ENCODE measurements around the gene WNT5A. TPM values are rescaled to one million over a fixed set of nuclear protein-coding genes. Genes with fewer than 3 reads are reported as not detected.

Gene WNT5A
- polyA plus RNA-seq, 1 donor from 2014 or later: 0.59 TPM

DNA sequence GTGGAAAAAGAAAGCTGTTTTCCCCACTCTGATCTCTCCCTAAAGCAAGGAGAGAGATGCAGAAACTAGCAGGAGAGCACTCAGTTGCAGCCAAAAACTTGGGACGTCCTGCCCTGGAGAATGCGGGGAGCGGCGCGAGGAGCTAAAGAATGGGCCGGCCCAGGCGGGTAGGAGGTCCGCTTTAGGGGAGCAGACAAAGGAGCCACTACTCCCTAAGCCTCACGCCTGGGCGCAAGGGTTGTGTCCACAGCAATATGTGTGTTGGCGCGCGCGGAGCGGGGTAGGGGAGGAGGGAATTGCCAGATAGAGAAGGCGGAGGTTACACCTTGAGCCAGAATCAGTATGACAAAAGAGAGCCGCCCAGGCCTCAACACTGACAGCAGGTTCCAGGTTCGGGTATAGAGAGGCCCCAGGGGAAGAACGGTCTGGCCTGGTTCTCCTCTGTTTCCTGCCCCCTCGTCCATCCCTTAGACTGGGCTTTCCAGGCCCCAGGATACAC is 2.9 kb downstream of the WNT5A start:
- Histone ChIP-seq H3K9ac (ENCODE audit: low read length) (no peak overlapping the region), H3K4me2 (ENCODE audit: low read length) (no peak overlapping the region), H2AFZ (ENCODE audit: low read depth, low read length) (no peak overlapping the region), H3K27ac (ENCODE audit: low read length) (no peak overlapping the region), H4K20me1 (ENCODE audit: insufficient read depth) (no peaks in the 10 kb centered on the region), H3K79me2 (replicated peaks; ENCODE audit: insufficient read depth, low read length) (no peaks in the 10 kb centered on the region), H3K27me3 (ENCODE audit: insufficient read depth, low read depth, low read length) (peaks cover 99% of the 10 kb centered on the region), H3F3A (ENCODE audit: insufficient read depth, low read length, poor library complexity, severe bottlenecking) (peaks cover 4% of the 10 kb centered on the region), H3K9me3 (ENCODE audit: low read length) (no peaks in the 10 kb centered on the region), H3K36me3 (ENCODE audit: insufficient read depth, low read length) (no peaks in the 10 kb centered on the region), H3K9me2 (ENCODE audit: insufficient read depth, low read length) (no peaks in the 10 kb centered on the region), H3K4me3 (ENCODE audit: low read length) (no peak overlapping the region)
- TF ChIP-seq RAD21 (conservative IDR thresholded peaks at IDR 0.05): no peak
- TF ChIP-seq TAF1 (IDR thresholded peaks at IDR 0.05; ENCODE audit: low read depth): no peak
- no peak for TF ChIP-seq MXI1 (conservative IDR thresholded peaks at IDR 0.05; ENCODE audit: poor library complexity, severe bottlenecking)
- TF ChIP-seq REST (IDR thresholded peaks at IDR 0.05; ENCODE audit: borderline replicate concordance): no peak
- no peak for TF ChIP-seq POLR2AphosphoS5 (IDR thresholded peaks at IDR 0.05)
- no peak for TF ChIP-seq CTCF (IDR thresholded peaks at IDR 0.05; ENCODE audit: poor library complexity, severe bottlenecking)
- TF ChIP-seq EP300 (conservative IDR thresholded peaks at IDR 0.05; ENCODE audit: poor library complexity, severe bottlenecking): no peak

- no peaks in the 10 kb centered on the region for H3K79me2 ChIP-seq (replicated peaks; ENCODE audit: insufficient read depth, low read length)
- H3F3A ChIP-seq (ENCODE audit: insufficient read depth, low read length, poor library complexity, severe bottlenecking): peaks cover 4% of the 10 kb centered on the region
- no peaks in the 10 kb centered on the region for H3K9me3 ChIP-seq (ENCODE audit: low read length)
- H3K4me2 ChIP-seq (ENCODE audit: low read length): no peak overlapping the region
- no peak overlapping the region for H3K4me3 ChIP-seq (ENCODE audit: low read length)
- no peaks in the 10 kb centered on the region for H3K36me3 ChIP-seq (ENCODE audit: insufficient read depth, low read length)
- H3K27ac ChIP-seq (ENCODE audit: low read length): no peak overlapping the region
- H3K9ac ChIP-seq (ENCODE audit: low read length): no peak overlapping the region
- TF ChIP-seq SMC3 (conservative IDR thresholded peaks at IDR 0.05; ENCODE audit: poor library complexity) (no peak), REST (IDR thresholded peaks at IDR 0.05; ENCODE audit: borderline replicate concordance) (no peak), POLR2AphosphoS5 (IDR thresholded peaks at IDR 0.05) (no peak), RAD21 (conservative IDR thresholded peaks at IDR 0.05) (no peak), TAF1 (IDR thresholded peaks at IDR 0.05; ENCODE audit: low read depth) (no peak), EP300 (conservative IDR thresholded peaks at IDR 0.05; ENCODE audit: poor library complexity, severe bottlenecking) (no peak), EZH2 (IDR thresholded peaks at IDR 0.05; ENCODE audit: borderline replicate concordance, insufficient read depth, low read length, poor library complexity, severe bottlenecking) (no peak), MXI1 (conservative IDR thresholded peaks at IDR 0.05; ENCODE audit: poor library complexity, severe bottlenecking) (no peak), CTCF (IDR thresholded peaks at IDR 0.05; ENCODE audit: poor library complexity, severe bottlenecking) (no peak)
- H2AFZ ChIP-seq (ENCODE audit: low read depth, low read length): no peak overlapping the region
- no peaks in the 10 kb centered on the region for H3K9me2 ChIP-seq (ENCODE audit: insufficient read depth, low read length)
- peaks cover 99% of the 10 kb centered on the region for H3K27me3 ChIP-seq (ENCODE audit: insufficient read depth, low read depth, low read length)
- no peaks in the 10 kb centered on the region for H4K20me1 ChIP-seq (ENCODE audit: insufficient read depth)
These were observed 3.7 kb downstream of the WNT5A start for GRCh38 chr3:55483196-55484095.
